GM12864 (cell line): ENCODE results near the gene APOC3.

Experiments
- DNase-seq: peaks from one replicate; pipeline ENCODE4 v3.0.0-alpha.2; 2011; ENCODE audit warnings: low read depth
- H3K4me3 ChIP-seq: 2 replicates; pipeline ENCODE4 v1.5.1; 2011; ENCODE audit warnings: mild to moderate bottlenecking, low read depth, low read length, control low read depth
- CTCF ChIP-seq: IDR thresholded peaks from 2 replicates; pipeline ENCODE4 v1.5.1; 2011; ENCODE audit warnings: low read depth, mild to moderate bottlenecking, moderate library complexity, low read length, control low read depth, inconsistent platforms; ENCODE audit errors: missing control alignments

Gene APOC3

GRCh38 chr11:116825434-116825833 lies 4.3 kb upstream of the APOC3 start:
- no peak for DNase-seq
- TF ChIP-seq CTCF = no peak
- H3K4me3 ChIP-seq = no peak overlapping the region

- DNase-seq = no peak
- no peak overlapping the region for H3K4me3 ChIP-seq
- TF ChIP-seq CTCF = no peak
These were observed 3.6 kb upstream of the APOC3 start for GRCh38 chr11:116825854-116826750.

- H3K4me3 ChIP-seq = no peak overlapping the region
- no peak for TF ChIP-seq CTCF
- DNase-seq = no peak
These were observed 2.8 kb upstream of the APOC3 start for GRCh38 chr11:116826751-116827431.

GRCh38 chr11:116827461-116827860 lies 2.2 kb upstream of the APOC3 start:
- TF ChIP-seq CTCF = no peak
- no peak for DNase-seq
- no peak overlapping the region for H3K4me3 ChIP-seq

- no peak for DNase-seq
- H3K4me3 ChIP-seq = no peak overlapping the region
- TF ChIP-seq CTCF = no peak
These were observed 829 bp upstream of the APOC3 start for GRCh38 chr11:116828632-116829524.

- DNase-seq = no peak
- no peak for TF ChIP-seq CTCF
- no peak overlapping the region for H3K4me3 ChIP-seq
These were observed 641 bp downstream of the APOC3 start for GRCh38 chr11:116830184-116830912.
